GM12878 (cell line): ENCODE measurements around the gene ZNF827. TPM values are rescaled to one million over a fixed set of nuclear protein-coding genes. Genes with fewer than 3 reads are reported as not detected.
A peak's percentile ranks its signal among the peaks of the same experiment; 100 is the strongest.

ENCODE experiments used
- BACH1 ChIP-seq: fragments of 450-650 bp; IDR thresholded peaks from 2 replicates; pipeline ENCODE4 v1.6.1; 2017; ENCODE audit warnings: mild to moderate bottlenecking, borderline replicate concordance
- CEBPZ ChIP-seq: fragments of 150-350 bp; IDR thresholded peaks from 2 replicates; pipeline ENCODE4 v1.6.1; 2016; ENCODE audit warnings: low read depth, low read length
- EGR1 ChIP-seq, 2 experiments: IDR thresholded peaks; 1 replicate in 1 of 2; 2 replicates in 1 of 2; pipeline ENCODE4 v1.6.1; 2011 to 2012; ENCODE audit warnings: low read depth in 2 of 2, low read length in 2 of 2, borderline replicate concordance in 1 of 2, mild to moderate bottlenecking in 1 of 2, moderate library complexity in 1 of 2
- GATAD2B ChIP-seq: fragments of 450-650 bp; conservative IDR thresholded peaks from 2 replicates; pipeline ENCODE4 v1.6.1; 2017; ENCODE audit warnings: low read depth, mild to moderate bottlenecking, moderate library complexity
- LARP7 ChIP-seq: fragments of 450-650 bp; IDR thresholded peaks from 2 replicates; pipeline ENCODE4 v1.6.1; 2017; ENCODE audit warnings: mild to moderate bottlenecking
- MTA2 ChIP-seq: fragments of 450-650 bp; IDR thresholded peaks from 2 replicates; pipeline ENCODE4 v1.6.1; 2016; ENCODE audit warnings: low read depth, mild to moderate bottlenecking, moderate library complexity
- MTA3 ChIP-seq: IDR thresholded peaks from 2 replicates; pipeline ENCODE4 v1.6.1; 2012; ENCODE audit warnings: low read length, inconsistent platforms, borderline replicate concordance
- NFIC ChIP-seq: IDR thresholded peaks from 2 replicates; pipeline ENCODE4 v1.6.1; 2012; ENCODE audit warnings: low read depth, mild to moderate bottlenecking, inconsistent platforms, low read length, moderate library complexity
- PAX8 ChIP-seq: fragments of 450-650 bp; IDR thresholded peaks from 2 replicates; pipeline ENCODE4 v1.6.1; 2017; ENCODE audit warnings: mild to moderate bottlenecking, moderate library complexity
- RAD51 ChIP-seq: fragments of 450-650 bp; IDR thresholded peaks from 2 replicates; pipeline ENCODE4 v1.6.1; 2016; ENCODE audit warnings: moderate library complexity, mild to moderate bottlenecking, inconsistent platforms
- RELA ChIP-seq: fragments of 450-650 bp; IDR thresholded peaks from 2 replicates; pipeline ENCODE4 v1.8.0; 2014; ENCODE audit warnings: borderline replicate concordance; ENCODE audit not compliant: partially characterized antibody
- RUNX3 ChIP-seq: IDR thresholded peaks from 2 replicates; pipeline ENCODE4 v1.6.1; 2012; ENCODE audit warnings: low read length, inconsistent platforms
- SIN3A ChIP-seq: IDR thresholded peaks from 2 replicates; pipeline ENCODE4 v1.6.1; 2012; ENCODE audit warnings: low read depth, low read length, improper control_type of control experiment
- SIX5 ChIP-seq: IDR thresholded peaks from 2 replicates; pipeline ENCODE4 v1.6.1; 2011; ENCODE audit warnings: mild to moderate bottlenecking, low read depth, low read length, moderate library complexity; ENCODE audit not compliant: severe bottlenecking
- SP1 ChIP-seq: IDR thresholded peaks from one replicate; pipeline ENCODE4 v1.6.1; 2011; ENCODE audit warnings: low read depth, low read length
- TAF1 ChIP-seq: IDR thresholded peaks from 2 replicates; pipeline ENCODE4 v1.6.1; 2011; ENCODE audit warnings: mild to moderate bottlenecking, low read depth, low read length, borderline replicate concordance
- WRNIP1 ChIP-seq: IDR thresholded peaks from 2 replicates; pipeline ENCODE4 v1.6.1; 2011; ENCODE audit warnings: low read depth, low read length, improper control_type of control experiment, borderline replicate concordance
- ZBTB11 ChIP-seq: fragments of 450-650 bp; formaldehyde crosslinking; IDR thresholded peaks from 2 replicates; pipeline ENCODE4 v1.5.0; 2022; ENCODE audit warnings: mild to moderate bottlenecking, missing genetic modification characterization
- ZBTB33 ChIP-seq: fragments of 450-650 bp; IDR thresholded peaks from 2 replicates; pipeline ENCODE4 v1.6.1; 2017; ENCODE audit warnings: mild to moderate bottlenecking
- ZNF274 ChIP-seq: IDR thresholded peaks from one replicate; pipeline ENCODE4 v1.8.0; 2011; ENCODE audit not compliant: insufficient read length, insufficient read depth
- polyA plus RNA-seq, 11 experiments: library from polyadenylated mRNA; depleted of rRNA in 4 of 11; unstranded in 6 of 11; stranded (reverse) in 5 of 11; fragments of >200 nt; fragmentation: Nextera tagmentation in 4 of 11; fragmentation: Illumina TruSeq in 1 of 11; extraction: Ambion mirVana in 4 of 11; extraction: Trizol in 1 of 11; gene quantifications; 1 replicate in 1 of 11; 2 replicates in 10 of 11; pipeline versions ENCODE4 v1.2.1 to v1.2.3, GENCODE V29; 2011 to 2016; ENCODE audit warnings: inconsistent platforms in 2 of 11, missing spikeins in 2 of 11, low read depth in 1 of 11
- total RNA-seq, 4 experiments: library from RNA; depleted of rRNA in 3 of 4; stranded (reverse); fragments of >200 nt in 3 of 4; fragmentation: Illumina TruSeq in 1 of 4; extraction: Trizol in 1 of 4; gene quantifications; 2 replicates each; pipeline versions ENCODE4 v1.2.1 to v1.2.3, GENCODE V29; 2013 to 2021
- TF ChIP-seq, protein P1 (sequence below): fragments of 450-650 bp; IDR thresholded peaks from 2 replicates; pipeline ENCODE4 v1.6.1; 2016; ENCODE audit warnings: mild to moderate bottlenecking

Gene ZNF827
- total and polyA plus RNA-seq, 10 of the 15 experiments (the other 5 are each of a cell fraction or from before 2014, with no cell fraction given), result 3.8 to 31.5 (median 13.6) TPM

- TF ChIP-seq EGR1 (IDR thresholded peaks at IDR 0.05; ENCODE audit: borderline replicate concordance in 1 of 2, low read depth in 2 of 2, low read length in 2 of 2), result no peak
- TF ChIP-seq RAD51, result no peak
- TF ChIP-seq MTA2, result 0 out of 2 replicates have a peak, but pooled peaks have one; percentile 20
- TF ChIP-seq SIX5, result no peak
- no peak for TF ChIP-seq SIN3A
- TF ChIP-seq TAF1, result no peak
- no peak for TF ChIP-seq BACH1
- no peak for TF ChIP-seq ZBTB11
- TF ChIP-seq PAX8, result no peak
- no peak for TF ChIP-seq ZBTB33
- peak; percentile 69; the same call in 1 of the 2 replicates for TF ChIP-seq RUNX3
- no peak for TF ChIP-seq WRNIP1
- no peak for TF ChIP-seq RELA
- no peak for TF ChIP-seq ZNF274
- TF ChIP-seq MTA3, result no peak
- peak; percentile 54; the same call in 1 of the 2 replicates for TF ChIP-seq NFIC
- no peak for TF ChIP-seq CEBPZ
- TF ChIP-seq SP1, result no peak
- TF ChIP-seq LARP7, result no peak
- TF ChIP-seq, protein P1, sequence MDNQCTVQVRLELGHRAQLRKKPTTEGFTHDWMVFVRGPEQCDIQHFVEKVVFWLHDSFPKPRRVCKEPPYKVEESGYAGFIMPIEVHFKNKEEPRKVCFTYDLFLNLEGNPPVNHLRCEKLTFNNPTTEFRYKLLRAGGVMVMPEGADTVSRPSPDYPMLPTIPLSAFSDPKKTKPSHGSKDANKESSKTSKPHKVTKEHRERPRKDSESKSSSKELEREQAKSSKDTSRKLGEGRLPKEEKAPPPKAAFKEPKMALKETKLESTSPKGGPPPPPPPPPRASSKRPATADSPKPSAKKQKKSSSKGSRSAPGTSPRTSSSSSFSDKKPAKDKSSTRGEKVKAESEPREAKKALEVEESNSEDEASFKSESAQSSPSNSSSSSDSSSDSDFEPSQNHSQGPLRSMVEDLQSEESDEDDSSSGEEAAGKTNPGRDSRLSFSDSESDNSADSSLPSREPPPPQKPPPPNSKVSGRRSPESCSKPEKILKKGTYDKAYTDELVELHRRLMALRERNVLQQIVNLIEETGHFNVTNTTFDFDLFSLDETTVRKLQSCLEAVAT, result no peak
- TF ChIP-seq GATAD2B, result no peak
Observed at GRCh38 chr4:145929415-145930178, 9.0 kb downstream of the ZNF827 start (continued).
